HepG2 (cell line): ENCODE results near the gene TNFRSF25. TPM values are rescaled to one million over a fixed set of nuclear protein-coding genes. Genes with fewer than 3 reads are reported as not detected.

Source experiments
- ATAC-seq: fragments of 200-7000 bp; cut with Tn5 transposase; 3 replicates; pipeline ENCODE4 v1.9.1; 2020; ENCODE audit warnings: mild to moderate bottlenecking, moderate library complexity
- BruUV-seq: library from RNA; stranded (reverse); fragments of 400-500 nt; replicated peaks from 2 replicates; lab custom pipeline; 2021; lab: Mats Ljungman, UMichigan
- CTCF ChIA-PET: fragments of 300-600 bp; formaldehyde crosslinking; extraction: SDS; loops from one replicate; lab custom pipeline; 2021; ENCODE audit warnings: low total read pairs, inconsistent platforms, low intra/inter-chr PET ratio; lab: Yijun Ruan, JAX
- POLR2A ChIA-PET: fragments of 350-600 bp; sonication (Branson Sonifier 250); formaldehyde crosslinking; loops from one replicate; lab custom pipeline; 2020; ENCODE audit warnings: antibody characterized with exemption, inconsistent platforms; lab: Yijun Ruan, JAX
- DNase-seq: peaks from one replicate; pipeline ENCODE4 v3.0.0-alpha.2; 2015; ENCODE audit warnings: low spot score
- FAIRE-seq: peaks from 3 replicates; lab custom pipeline; 2011; peaks lifted over from hg19 to GRCh38; lab: Jason Lieb, UNC
- H2AFZ ChIP-seq: one replicate; pipeline ENCODE4 v1.6.1; 2011; ENCODE audit warnings: low read length, inconsistent platforms
- H3K27ac ChIP-seq: fragments of 300-600 bp; 3 replicates; pipeline ENCODE4 v1.8.0; 2011; ENCODE audit warnings: mixed run types, mild to moderate bottlenecking, mixed read lengths, low read length, inconsistent platforms; ENCODE audit not compliant: insufficient read depth; ENCODE audit errors: extremely low read length
- H3K27me3 ChIP-seq, 2 experiments: fragments of 200-600 bp in 1 of 2; 2 replicates in 1 of 2; 3 replicates in 1 of 2; pipeline versions ENCODE4 v1.6.0 to v1.8.0; 2011; ENCODE audit warnings: low read length in 2 of 2, mild to moderate bottlenecking in 2 of 2, moderate library complexity in 2 of 2, inconsistent platforms in 1 of 2; ENCODE audit not compliant: insufficient read depth in 2 of 2, control insufficient read depth in 1 of 2
- H3K36me3 ChIP-seq, 2 experiments: fragments of 200-600 bp in 1 of 2; replicated peaks in 1 of 2; 2 replicates in 1 of 2; 3 replicates in 1 of 2; pipeline versions ENCODE4 v1.5.1 to v1.8.0; 2011; ENCODE audit warnings: low read length in 2 of 2, inconsistent platforms in 1 of 2; ENCODE audit not compliant: insufficient read depth in 2 of 2, control insufficient read depth in 1 of 2
- H3K4me1 ChIP-seq: 2 replicates; pipeline ENCODE4 v1.5.1; 2012; ENCODE audit warnings: low read length, inconsistent platforms; ENCODE audit not compliant: insufficient read depth
- H3K4me2 ChIP-seq: 2 replicates; pipeline ENCODE4 v1.6.0; 2011; ENCODE audit warnings: low read depth, low read length, inconsistent platforms
- H3K4me3 ChIP-seq, 3 experiments: fragments of 200-600 bp in 1 of 3; sonication (generic), shearing (Covaris generic) in 1 of 3; replicated peaks in 1 of 3; 2 replicates each; pipeline ENCODE4 v1.5.1; 2011 to 2016; ENCODE audit warnings: low read length in 3 of 3, inconsistent platforms in 2 of 3, low read depth in 2 of 3, mild to moderate bottlenecking in 2 of 3, control low read depth in 1 of 3, mixed read lengths in 1 of 3; ENCODE audit not compliant: insufficient read depth in 1 of 3
- H3K79me2 ChIP-seq: one replicate; pipeline ENCODE4 v1.6.1; 2011; ENCODE audit warnings: low read length, inconsistent platforms; ENCODE audit not compliant: insufficient read depth
- H3K9ac ChIP-seq: 2 replicates; pipeline ENCODE4 v1.6.0; 2011; ENCODE audit warnings: mild to moderate bottlenecking, low read depth, low read length, inconsistent platforms; ENCODE audit not compliant: insufficient read depth
- H3K9me3 ChIP-seq: 2 replicates; pipeline ENCODE4 v1.5.1; 2012; ENCODE audit warnings: mild to moderate bottlenecking, low read length
- H4K20me1 ChIP-seq: 2 replicates; pipeline ENCODE4 v1.6.0; 2011; ENCODE audit warnings: inconsistent platforms, mild to moderate bottlenecking, low read length, moderate library complexity; ENCODE audit not compliant: insufficient read depth
- E2F1 ChIP-seq: sonication (generic); formaldehyde crosslinking; IDR thresholded peaks from 2 replicates; pipeline ENCODE4 v1.5.0; 2020; ENCODE audit warnings: missing genetic modification reagents
- HDAC2 ChIP-seq: sonication (generic); formaldehyde crosslinking; IDR thresholded peaks from 2 replicates; pipeline ENCODE4 v1.4.0; 2020; ENCODE audit warnings: missing genetic modification reagents
- HHEX ChIP-seq: IDR thresholded peaks from 2 replicates; pipeline ENCODE4 v1.6.1; 2016; ENCODE audit warnings: control low read depth
- POLR2A ChIP-seq, 2 experiments: IDR thresholded peaks; 2 replicates each; pipeline ENCODE4 v1.6.1; 2011; ENCODE audit warnings: low read depth in 2 of 2, low read length in 2 of 2, mild to moderate bottlenecking in 1 of 2, moderate library complexity in 1 of 2; ENCODE audit not compliant: insufficient read depth in 1 of 2
- POLR2G ChIP-seq: fragments of 200-400 bp; formaldehyde crosslinking; IDR thresholded peaks from 2 replicates; pipeline ENCODE4 v1.6.1; 2018; ENCODE audit warnings: mild to moderate bottlenecking, low read depth, low read length, moderate library complexity
- SMAD1 ChIP-seq: sonication (generic); formaldehyde crosslinking; IDR thresholded peaks from 2 replicates; pipeline ENCODE4 v1.4.0; 2020; ENCODE audit warnings: missing genetic modification reagents, low read depth, mild to moderate bottlenecking, borderline replicate concordance
- SNRNP70 ChIP-seq: fragments of 200-400 bp; formaldehyde crosslinking; IDR thresholded peaks from 2 replicates; pipeline ENCODE4 v1.6.1; 2017; ENCODE audit warnings: mild to moderate bottlenecking, low read depth, low read length, moderate library complexity
- ZNF329 ChIP-seq: sonication (generic); formaldehyde crosslinking; IDR thresholded peaks from 2 replicates; pipeline ENCODE4 v1.9.0; 2021; ENCODE audit warnings: low read depth, mild to moderate bottlenecking, missing genetic modification reagents
- ZNF501 ChIP-seq: sonication (generic); formaldehyde crosslinking; IDR thresholded peaks from 2 replicates; pipeline ENCODE4 v1.5.1; 2020; ENCODE audit warnings: mild to moderate bottlenecking, moderate library complexity, missing genetic modification reagents
- ZNF513 ChIP-seq: sonication (generic); formaldehyde crosslinking; conservative IDR thresholded peaks from 2 replicates; pipeline ENCODE4 v1.5.0; 2020; ENCODE audit warnings: missing genetic modification reagents
- ZNF605 ChIP-seq: sonication (generic); formaldehyde crosslinking; IDR thresholded peaks from 2 replicates; pipeline ENCODE4 v1.8.0; 2022; ENCODE audit warnings: mild to moderate bottlenecking, missing genetic modification reagents
- ZNF773 ChIP-seq: sonication (generic); formaldehyde crosslinking; IDR thresholded peaks from 2 replicates; pipeline ENCODE4 v1.4.0; 2020; ENCODE audit warnings: missing genetic modification reagents, borderline replicate concordance
- ZNF790 ChIP-seq: sonication (generic); formaldehyde crosslinking; IDR thresholded peaks from 2 replicates; pipeline ENCODE4 v1.8.0; 2022; ENCODE audit warnings: missing genetic modification reagents, mild to moderate bottlenecking, borderline replicate concordance
- ZNF800 ChIP-seq: sonication (generic); formaldehyde crosslinking; IDR thresholded peaks from 2 replicates; pipeline ENCODE4 v1.4.0; 2020; ENCODE audit warnings: missing genetic modification reagents
- ZNF816 ChIP-seq: sonication (generic); formaldehyde crosslinking; IDR thresholded peaks from 2 replicates; pipeline ENCODE4 v1.8.0; 2022; ENCODE audit warnings: missing genetic modification reagents, mild to moderate bottlenecking, borderline replicate concordance
- WGBS: methylation state at CpG from one replicate; pipeline ENCODE4 v1.1.6; 2017; ENCODE audit warnings: low lambda C conversion rate; 5-methylcytosine and 5-hydroxymethylcytosine counted together
- in situ Hi-C: cut with HindIII; loops from 2 replicates; pipeline ENCODE4 v1.10.0; 2017; ENCODE audit warnings: low pct_unique_long_range_greater_than_20kb; ENCODE audit not compliant: extremely low pct_ligation_motif_present
- intact Hi-C: fragments of 100-400 bp; cut with micrococcal nuclease; formaldehyde crosslinking; loops from one replicate; pipeline ENCODE4 v1.10.0; 2022; ENCODE audit not compliant: unreplicated experiment
- polyA plus RNA-seq, 8 experiments: library from polyadenylated mRNA; depleted of rRNA in 3 of 8; stranded (reverse) in 7 of 8; unstranded in 1 of 8; fragments of >200 nt; fragmentation: Illumina TruSeq in 4 of 8; extraction: Trizol in 4 of 8; gene quantifications; 2 replicates each; pipeline versions ENCODE4 v1.2.1 to v1.2.3, GENCODE V29; 2011 to 2016; ENCODE audit warnings: low read depth in 4 of 8, missing spikeins in 1 of 8, mixed read lengths in 1 of 8; ENCODE audit not compliant: insufficient read depth in 1 of 8
- total RNA-seq, 5 experiments: library from RNA; depleted of rRNA; stranded (reverse); fragments of >200 nt; fragmentation: Illumina TruSeq; extraction: Trizol; gene quantifications; 2 replicates each; pipeline ENCODE4 v1.2.3, GENCODE V29; 2016; ENCODE audit warnings: low read depth in 1 of 5

Gene TNFRSF25
- total and polyA plus RNA-seq, 2 of the 13 experiments (the other 11 are each of a cell fraction or from before 2014, with no cell fraction given), result 1.4 to 1.5 TPM

GRCh38 chr1:6461051-6461530 lies 4.9 kb downstream of the TNFRSF25 start:
- FAIRE-seq, result no peak
- CTCF ChIA-PET, result no interaction called here
- no TSS peak for BruUV-seq

More at GRCh38 chr1:6461051-6461530, 4.9 kb downstream of the TNFRSF25 start:
- no peak overlapping the region for H2AFZ ChIP-seq
- no peak for DNase-seq
- no peak overlapping the region for H3K4me3 ChIP-seq
- intact Hi-C loops, result no loop called here
- in situ Hi-C loops, result no loop called here
- H3K27ac ChIP-seq, result no peak overlapping the region
- WGBS, result 96% methylated on average over 27 of the region's 40 CpGs
- TF ChIP-seq HHEX, result no peak
- no peak for TF ChIP-seq ZNF329
- 0 out of 2 replicates have a peak, but pooled peaks have one; percentile 20 for TF ChIP-seq POLR2G
- TF ChIP-seq ZNF800 (CRISPR knock-in tag), result no peak
- TF ChIP-seq ZNF501 (CRISPR knock-in tag), result 0 out of 2 replicates have a peak, but pooled peaks have one; percentile 7
- no peak for TF ChIP-seq SMAD1 (CRISPR knock-in tag)
- no peak for TF ChIP-seq HDAC2 (CRISPR knock-in tag)
- no peak for TF ChIP-seq SNRNP70
- 0 out of 2 replicates have a peak, but pooled peaks have one; percentile 5 for TF ChIP-seq ZNF605 (CRISPR knock-in tag)
- no peak for TF ChIP-seq ZNF773 (CRISPR knock-in tag)
- TF ChIP-seq ZNF790 (CRISPR knock-in tag), result no peak
- peak in 1 of 2 experiments; percentile 21; a peak in 2 of 4 replicates for TF ChIP-seq POLR2A (IDR thresholded peaks at IDR 0.05; ENCODE audit: insufficient read depth in 1 of 2, low read depth in 2 of 2, low read length in 2 of 2)
- no peak for TF ChIP-seq E2F1 (CRISPR knock-in tag)
- TF ChIP-seq ZNF816 (CRISPR knock-in tag), result no peak
- TF ChIP-seq ZNF513 (CRISPR knock-in tag), result no peak
- TF ChIP-seq, all 625 proteins: peak for 4
- Histone ChIP-seq H3K9ac (no peak overlapping the region), H3K4me2 (no peak overlapping the region), H3K9me3 (no peaks in the 10 kb centered on the region), H3K27me3 (no peaks in the 10 kb centered on the region), H3K36me3 (peaks cover 10 to 12% of the 10 kb centered on the region in 2 experiments; a peak in 2 of 5 replicates), H3K79me2 (no peaks in the 10 kb centered on the region), H4K20me1 (peaks cover 12% of the 10 kb centered on the region; the same call in 1 of the 2 replicates), H3K4me1 (peaks cover 21% of the 10 kb centered on the region)
- POLR2A ChIA-PET, result no interaction called here
- ATAC-seq, result no peak
